Putamen (tissue), 1 donor: ENCODE data around the gene RNF19B.

Experiments used
- DNase-seq: peaks from one replicate; pipeline ENCODE4 v3.0.0-alpha.2; 2016; ENCODE audit warnings: low spot score

The RNF19B gene

GRCh38 chr1:32886828-32887414, 77.7 kb downstream of the RNF19B start:
- DNase-seq: no peak
